Inflammatory macrophage treated with lipopolysaccharide for 1 hour (primary cell): ENCODE results near the gene LRRC4C.

Experiments
- DNase-seq, 2 donors: peaks; one replicate each; pipeline ENCODE4 v3.0.0-alpha.2; 2020 to 2022

The LRRC4C gene

DNA sequence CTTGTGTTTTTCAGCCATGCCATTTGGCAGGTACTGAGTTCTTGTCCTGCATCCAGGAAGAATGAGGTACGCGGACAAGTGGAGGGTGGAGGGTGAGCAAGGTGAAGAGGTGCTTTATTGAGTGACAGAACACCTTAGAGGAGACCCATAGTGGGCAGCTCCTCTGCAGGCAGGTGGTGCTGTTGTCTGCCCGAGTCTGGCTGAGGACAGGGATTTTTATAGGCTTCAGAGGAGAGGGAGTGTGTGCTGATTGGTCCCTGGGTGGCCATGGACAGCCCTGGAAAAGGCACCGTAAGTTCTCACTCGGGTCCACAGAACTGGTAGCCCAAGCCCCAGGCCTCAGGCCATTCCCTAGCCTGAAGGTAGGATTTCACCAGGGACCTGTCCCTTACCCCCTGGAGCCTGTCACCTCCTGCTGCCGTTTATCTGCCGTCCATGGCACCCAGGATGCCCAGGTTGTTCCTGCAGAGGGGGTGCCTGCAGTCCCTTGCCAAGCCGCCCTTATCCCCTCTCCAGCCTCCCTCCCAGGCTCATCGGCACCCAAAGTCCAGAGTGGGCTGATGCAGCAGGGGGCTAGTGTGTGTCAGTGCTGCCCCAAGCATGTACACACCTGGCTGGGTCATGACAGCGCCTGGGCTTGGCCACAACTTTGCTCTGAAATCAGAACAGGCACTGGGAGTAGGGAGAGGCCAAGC is 213.6 kb downstream of the LRRC4C start:
- DNase-seq, result no peak

DNA sequence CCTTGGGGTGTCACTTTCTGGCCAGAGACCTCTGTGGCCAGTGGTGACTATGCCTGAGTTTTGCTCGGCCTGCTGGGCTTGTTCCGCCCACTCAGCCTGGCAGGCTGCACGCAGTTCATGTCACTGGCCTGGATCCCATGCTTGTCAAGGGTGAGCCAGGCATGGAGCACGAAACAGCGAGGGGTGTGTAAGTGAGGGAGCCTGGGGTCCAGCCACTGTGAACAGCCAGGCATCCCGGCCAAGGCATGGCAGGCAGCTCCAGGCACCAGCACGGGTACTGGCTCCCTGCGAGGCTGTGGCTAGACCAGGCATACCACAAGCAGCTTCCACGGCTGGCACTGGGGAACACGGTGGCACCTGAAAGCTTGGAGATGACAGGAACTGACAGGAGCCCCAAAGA is 214.3 kb downstream of the LRRC4C start:
- DNase-seq, result no peak

DNA sequence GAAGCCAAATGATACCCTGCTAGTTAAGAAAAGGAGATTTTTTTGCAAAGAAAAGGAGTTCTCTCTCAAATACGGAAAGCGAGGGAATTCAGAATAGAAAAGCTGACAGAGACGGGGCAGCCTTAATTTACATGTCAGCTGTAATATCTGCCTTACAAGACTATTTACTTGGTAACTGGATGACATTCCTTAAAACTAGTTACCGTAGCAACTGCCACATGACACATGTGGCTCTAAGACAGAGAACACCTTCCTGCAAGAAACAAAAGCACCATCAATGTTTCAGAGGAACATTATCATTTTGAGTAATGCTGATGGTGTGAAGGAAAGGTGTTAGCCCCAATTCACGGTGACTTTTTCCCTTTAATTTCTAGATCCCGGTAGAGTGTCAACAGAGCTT is 222.1 kb downstream of the LRRC4C start:
- DNase-seq, result no peak

DNA sequence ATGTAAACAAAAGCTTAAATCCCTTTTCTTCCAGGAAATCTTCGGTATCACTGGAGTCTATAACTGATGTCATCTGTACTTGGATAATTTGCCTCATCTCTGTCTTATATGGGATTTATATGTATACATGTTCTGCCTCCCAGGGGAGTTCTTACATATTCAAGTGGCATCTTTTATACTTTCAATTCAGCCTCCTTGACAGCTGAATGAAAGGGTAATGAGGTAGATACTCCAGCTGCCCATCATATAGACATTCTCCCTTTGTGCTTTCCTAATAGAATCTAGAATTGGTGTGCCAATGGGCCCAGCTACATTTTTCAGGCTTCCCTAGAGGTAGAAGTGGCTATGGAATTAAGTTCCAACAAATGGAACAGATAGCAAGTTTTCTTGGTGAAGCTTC is 223.8 kb downstream of the LRRC4C start:
- DNase-seq, result no peak

DNA sequence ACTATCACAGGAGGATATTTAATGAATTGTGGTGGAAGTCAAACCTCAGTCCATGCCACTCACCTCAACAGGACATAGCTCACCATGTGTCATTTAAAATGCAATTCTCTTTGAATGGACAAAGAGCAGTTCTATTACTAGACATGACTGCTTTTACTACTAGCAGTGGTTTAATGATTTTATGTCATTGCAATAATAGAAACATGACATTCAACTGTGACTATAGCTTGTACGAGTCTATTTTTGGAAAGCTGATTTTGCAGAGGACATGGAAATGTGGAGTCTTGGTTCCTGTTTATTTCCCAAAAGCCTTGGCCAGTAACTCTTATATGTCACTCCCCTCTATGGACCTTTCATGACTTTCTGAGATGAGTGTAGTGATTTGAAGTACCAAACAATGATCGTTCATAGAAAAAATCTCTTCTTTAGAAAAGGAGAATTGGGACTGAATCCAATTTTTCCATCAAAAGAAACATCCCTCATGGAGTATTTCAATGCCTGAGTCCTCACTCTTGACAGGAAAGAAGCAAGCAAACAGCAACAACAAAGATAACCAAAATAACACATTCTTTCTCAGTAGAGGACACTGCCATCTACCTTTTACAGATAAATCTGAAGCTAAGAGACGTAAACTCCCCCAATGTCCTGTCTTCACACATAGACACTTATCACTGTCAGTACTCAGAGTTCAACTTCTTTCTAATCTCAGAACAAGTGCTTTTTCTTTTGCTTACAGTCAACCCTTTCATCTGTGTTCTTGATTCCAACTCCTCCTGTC is 233.4 kb downstream of the LRRC4C start:
- no peak for DNase-seq

DNA sequence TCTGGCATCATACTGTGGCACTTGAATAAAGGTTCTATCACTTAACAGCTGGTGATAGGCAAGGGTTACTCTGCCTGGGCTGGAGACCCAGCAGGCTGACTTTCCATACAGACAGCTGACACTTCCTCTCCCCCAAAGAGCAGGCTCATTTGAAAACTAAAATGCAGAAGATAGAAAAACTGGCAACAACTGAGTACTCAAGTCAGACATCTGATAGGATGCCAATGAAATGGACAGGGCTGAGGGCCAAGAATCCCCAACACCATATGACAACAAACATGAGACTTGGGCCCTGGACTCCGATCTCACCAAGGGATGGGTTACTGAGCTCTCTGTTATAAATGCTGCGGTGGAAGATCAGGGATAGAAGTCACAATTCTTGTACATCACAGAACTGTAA is 237.2 kb downstream of the LRRC4C start:
- no peak for DNase-seq

DNA sequence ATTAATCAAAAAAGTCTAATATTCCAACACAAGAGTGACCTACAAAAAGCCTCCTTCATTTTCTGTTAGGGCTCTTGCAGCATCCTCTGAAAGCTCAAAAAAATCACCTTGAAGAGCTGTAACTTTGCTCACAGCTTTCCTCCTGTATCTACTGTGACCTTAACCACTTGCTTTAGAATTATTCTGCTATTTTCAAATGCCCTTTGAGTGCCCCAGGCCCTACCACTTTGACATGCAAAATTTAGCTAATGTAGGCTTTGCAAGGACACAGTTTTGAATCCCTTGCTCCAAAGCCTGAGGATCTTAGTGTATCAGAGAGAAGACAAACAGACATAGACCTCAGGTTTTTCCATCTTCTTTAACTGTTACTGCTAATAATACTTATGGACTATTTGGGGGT is 253.1 kb downstream of the LRRC4C start:
- DNase-seq, result no peak

DNA sequence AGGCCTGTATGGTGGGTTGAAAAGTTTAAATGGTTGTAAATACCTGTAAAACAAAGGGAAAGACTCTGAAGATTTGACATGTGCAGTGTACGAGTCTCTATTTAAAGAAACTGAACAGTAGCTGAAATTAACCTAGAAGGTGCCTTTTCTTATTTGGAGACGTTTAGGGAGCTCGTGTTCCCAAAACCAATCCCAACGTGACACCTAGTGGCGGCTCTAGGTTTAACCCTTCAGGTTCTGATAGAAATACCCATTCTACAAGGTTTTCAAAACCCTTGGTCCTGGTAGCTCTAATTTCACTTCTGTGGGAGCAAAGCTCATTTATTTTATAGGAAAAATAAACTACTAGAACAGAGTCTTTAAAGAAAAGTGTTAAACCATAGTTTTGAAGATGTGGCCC is 258.3 kb downstream of the LRRC4C start:
- no peak for DNase-seq

DNA sequence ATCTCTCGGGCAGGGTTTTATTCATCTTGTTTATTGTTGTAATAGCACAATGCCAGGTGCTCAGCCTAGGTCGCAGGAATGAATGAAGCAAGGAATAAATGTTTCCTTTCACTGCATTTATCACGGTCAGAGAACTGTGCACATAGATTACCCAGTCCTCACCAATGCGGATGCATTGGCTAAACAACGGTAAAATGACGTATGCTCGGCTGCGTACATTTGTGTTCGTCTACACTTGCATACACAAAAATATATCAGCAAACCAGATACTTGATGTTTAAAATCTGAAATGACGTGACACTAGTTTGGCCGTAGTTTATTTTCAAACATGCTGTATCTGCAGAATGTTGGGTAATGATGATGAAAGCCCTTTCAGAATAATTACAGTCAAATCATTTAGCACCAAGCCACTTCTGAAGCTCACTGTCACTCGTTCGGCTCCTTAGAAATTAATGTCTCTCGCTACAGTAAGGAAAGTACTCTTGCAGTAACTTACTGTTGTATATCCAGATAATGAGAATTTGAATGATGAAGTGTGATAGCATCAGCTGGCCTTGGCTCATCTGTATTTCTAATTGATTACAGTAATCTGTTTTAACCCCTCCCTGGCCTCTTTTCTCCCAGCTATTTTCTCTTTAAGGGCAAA is 268.9 kb downstream of the LRRC4C start:
- DNase-seq, result no peak

- no peak for DNase-seq
These were observed 269.6 kb downstream of the LRRC4C start for GRCh38 chr11:41189701-41190436.

DNA sequence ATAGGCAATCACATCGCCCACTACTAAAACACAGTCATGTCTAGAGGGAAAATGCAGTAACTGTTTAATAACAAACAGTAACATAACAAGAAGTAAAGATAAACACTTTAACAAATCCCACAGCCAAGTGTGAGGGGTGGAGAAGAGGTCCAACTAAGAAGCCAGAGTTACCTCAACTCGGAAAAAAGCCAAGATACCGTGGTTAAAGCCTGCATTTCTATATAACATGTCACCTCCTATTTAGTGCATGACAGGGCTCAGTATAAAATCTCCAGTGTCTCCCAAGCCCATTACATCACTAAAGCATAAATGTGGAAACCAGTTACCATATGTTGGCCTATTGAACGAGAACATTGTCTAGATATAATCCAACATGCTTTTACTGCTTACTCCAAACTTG is 281.7 kb downstream of the LRRC4C start:
- no peak for DNase-seq

DNA sequence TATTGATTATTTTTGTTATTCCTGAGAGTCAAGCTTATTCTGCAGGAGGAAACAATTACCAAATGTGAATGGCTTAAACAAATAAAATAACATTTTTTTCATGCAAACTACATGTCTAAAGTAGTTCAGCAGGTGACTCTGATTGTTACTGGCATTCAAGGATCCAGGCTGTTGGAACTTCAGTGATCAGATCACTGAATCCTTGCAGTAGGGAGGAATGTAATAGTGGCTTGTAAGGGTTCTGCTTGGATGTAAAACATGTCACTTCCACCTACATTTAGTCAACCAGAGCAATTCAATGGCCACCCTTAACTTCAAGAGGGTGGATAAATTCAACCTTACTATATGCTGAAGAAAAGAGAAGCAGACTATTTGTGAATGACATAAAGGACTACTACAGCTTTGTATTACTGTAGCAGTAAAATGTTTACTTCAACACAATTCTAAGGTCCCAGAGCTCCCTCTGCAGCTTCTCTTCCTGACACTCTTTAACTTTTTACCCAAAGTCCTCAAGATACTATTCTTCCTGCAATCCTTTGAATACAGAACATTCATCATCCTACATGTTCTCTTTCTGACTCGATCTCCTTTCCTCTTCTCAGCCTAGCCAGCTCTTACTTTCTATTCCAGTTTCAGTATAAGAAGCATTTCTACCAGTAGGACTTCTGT is 284.0 kb downstream of the LRRC4C start:
- DNase-seq, result no peak

- DNase-seq, result no peak
These were observed 313.1 kb downstream of the LRRC4C start for GRCh38 chr11:41146326-41146725.

- DNase-seq, result no peak
These were observed 314.0 kb downstream of the LRRC4C start for GRCh38 chr11:41145420-41145819.

GRCh38 chr11:41134971-41135370 is 324.5 kb downstream of the LRRC4C start:
- no peak for DNase-seq

DNA sequence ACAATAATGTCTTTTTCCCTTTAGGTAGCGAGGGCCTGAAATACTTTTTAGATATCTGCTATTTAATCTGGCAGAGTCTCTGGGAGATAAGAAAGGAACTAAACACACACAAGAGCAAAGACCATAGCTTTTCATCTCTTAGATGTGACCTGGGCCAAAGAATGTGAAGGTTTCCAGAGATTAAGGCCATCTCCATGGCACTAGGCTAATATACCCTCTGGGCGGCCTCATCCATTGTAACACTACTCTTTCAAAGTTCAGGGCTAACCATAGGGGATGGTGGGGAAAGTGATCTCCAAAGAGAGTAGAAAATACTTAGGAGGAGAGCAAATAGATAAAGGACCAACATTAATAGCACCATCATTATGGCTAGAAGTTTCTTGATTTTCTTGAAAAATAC is 326.4 kb downstream of the LRRC4C start:
- DNase-seq, result no peak

- no peak for DNase-seq
These were observed 337.9 kb downstream of the LRRC4C start for GRCh38 chr11:41121600-41121999.

DNA sequence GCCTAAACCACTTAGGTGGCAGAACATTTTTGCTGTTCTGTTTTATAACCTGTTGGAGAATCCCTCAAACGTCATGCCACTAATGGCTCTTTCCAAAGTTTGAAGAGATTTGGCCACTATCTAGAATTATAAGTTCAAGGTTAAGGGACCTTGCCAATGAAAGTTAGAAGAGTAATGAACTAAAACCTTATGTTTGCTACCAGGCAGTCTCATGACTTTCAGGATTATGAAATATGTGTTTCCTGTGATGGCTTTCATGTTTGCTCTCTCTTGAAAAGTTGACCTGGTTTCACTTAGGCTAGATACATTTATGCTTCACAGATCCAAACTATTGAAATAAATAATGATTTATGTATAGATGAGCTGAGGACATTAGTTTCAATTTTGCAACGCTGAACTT is 340.0 kb downstream of the LRRC4C start:
- no peak for DNase-seq

GRCh38 chr11:41118521-41118920 is 340.9 kb downstream of the LRRC4C start:
- no peak for DNase-seq

GRCh38 chr11:41116970-41117369 is 342.5 kb downstream of the LRRC4C start:
- no peak for DNase-seq

- DNase-seq, result no peak
These were observed 344.4 kb downstream of the LRRC4C start for GRCh38 chr11:41115066-41115465.

- DNase-seq, result no peak
These were observed 346.3 kb downstream of the LRRC4C start for GRCh38 chr11:41113160-41113559.

GRCh38 chr11:41110527-41110926 is 348.9 kb downstream of the LRRC4C start:
- no peak for DNase-seq
